Inferior parietal cortex (tissue), 1 donor: ENCODE data around the gene NAGS.
A peak's percentile ranks its signal among the peaks of the same experiment; 100 is the strongest.
"Not testable (repeated sequence)": the region's sequence is repeated elsewhere in the genome, so short reads cannot be mapped to it uniquely, and the experiment has no call there.

Experiments
- DNase-seq: peaks from one replicate; pipeline ENCODE4 v3.0.0-alpha.2; 2016; ENCODE audit errors: extremely low spot score

NAGS gene

DNA sequence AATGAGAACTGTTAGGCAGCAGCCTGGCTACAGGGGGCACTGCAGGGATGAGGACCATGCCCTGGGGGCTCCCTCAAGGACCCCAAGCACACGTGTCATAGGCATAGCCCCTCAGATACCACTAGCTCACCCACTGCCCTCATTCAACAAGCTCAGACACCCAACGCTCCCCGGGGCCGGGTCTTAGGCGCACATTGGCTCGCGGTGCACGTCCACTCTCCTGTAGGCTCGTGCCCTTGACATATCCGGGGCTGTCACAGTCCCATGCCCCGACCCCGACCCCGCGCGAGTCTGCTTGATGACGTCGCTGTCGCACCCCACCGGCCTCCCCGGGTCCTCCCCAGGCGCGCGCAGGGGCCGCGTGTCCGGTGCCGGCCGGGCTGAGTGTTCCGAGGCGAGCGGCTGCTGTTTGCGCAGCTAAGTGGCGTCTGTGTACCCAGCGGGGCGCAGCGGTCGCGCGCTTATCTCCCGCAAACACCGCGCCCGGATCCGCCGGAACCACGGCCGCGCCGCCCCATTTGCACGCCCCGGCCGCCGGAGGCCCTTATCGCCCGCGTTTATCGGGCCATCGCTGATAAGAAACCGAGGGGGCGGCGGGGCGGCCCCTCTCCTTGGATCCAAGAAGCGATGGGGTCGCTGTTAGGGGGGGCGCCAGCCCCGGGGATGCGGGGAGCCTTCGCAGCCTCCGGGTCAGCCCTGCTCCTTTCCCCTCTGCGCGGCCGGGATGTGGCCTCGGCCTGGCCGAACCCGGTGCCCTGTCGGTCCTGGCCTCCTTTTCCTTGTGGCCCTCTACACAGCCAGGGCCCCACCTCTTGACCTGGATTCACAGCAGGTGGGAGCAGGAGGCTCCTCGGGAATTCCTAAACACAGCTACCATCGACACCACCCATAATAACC is 20.7 kb upstream of the NAGS start:
- no peak for DNase-seq

DNA sequence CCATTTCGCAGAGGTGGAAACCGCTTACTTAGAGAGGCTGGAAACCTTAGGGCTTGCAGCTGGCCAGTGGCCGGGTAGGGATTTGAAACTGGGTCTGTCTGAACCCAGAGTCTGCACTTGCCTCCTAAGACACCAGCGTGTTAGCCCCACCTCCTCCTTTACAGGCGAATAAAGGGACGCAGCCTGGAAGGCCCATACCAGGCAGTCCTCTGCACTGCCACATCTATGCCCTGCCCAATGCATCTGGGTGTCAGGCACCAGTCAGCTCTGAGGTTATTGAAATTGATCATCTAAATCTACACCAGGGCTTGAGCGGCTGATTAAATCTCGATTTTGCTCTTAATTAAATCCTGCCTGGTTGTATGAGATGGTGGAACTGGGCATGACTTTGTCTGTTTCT is 19.9 kb upstream of the NAGS start:
- no peak for DNase-seq

DNA sequence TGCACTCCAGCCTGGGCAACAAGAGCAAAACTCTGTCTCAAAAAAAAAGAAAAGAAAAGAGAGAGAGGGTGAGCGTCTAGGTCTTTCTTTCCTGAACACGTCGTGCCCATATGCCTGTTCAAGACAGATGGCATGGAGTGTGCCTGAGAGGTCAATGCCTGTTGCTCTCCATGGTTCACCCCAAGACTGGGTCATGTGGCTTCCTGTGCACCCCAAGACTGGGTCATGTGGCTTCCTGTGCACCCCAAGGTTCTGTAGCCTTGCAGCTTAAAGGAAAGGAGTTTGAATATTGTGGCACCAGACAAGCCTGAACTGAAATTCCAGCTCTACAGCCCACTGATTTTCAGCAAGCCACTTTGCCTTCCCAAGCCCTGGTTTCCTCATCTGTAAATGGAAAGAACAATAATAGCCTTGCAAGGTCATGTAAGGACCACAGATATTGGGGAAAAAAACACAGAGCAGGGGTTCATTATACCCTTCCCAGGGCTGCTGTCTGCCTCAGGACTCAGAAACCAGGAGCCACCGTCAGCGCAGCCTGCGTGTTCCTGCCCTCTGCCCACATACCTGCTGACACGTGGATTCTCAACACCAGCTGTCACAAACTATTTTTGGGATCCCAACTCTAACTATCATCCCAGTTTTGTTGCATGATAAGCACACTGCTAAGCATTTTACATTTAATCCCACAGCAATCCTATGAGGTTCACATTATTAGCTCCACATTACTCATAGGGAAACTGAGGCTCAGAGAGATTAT is 18.0 kb upstream of the NAGS start:
- DNase-seq: peak; percentile 30

DNA sequence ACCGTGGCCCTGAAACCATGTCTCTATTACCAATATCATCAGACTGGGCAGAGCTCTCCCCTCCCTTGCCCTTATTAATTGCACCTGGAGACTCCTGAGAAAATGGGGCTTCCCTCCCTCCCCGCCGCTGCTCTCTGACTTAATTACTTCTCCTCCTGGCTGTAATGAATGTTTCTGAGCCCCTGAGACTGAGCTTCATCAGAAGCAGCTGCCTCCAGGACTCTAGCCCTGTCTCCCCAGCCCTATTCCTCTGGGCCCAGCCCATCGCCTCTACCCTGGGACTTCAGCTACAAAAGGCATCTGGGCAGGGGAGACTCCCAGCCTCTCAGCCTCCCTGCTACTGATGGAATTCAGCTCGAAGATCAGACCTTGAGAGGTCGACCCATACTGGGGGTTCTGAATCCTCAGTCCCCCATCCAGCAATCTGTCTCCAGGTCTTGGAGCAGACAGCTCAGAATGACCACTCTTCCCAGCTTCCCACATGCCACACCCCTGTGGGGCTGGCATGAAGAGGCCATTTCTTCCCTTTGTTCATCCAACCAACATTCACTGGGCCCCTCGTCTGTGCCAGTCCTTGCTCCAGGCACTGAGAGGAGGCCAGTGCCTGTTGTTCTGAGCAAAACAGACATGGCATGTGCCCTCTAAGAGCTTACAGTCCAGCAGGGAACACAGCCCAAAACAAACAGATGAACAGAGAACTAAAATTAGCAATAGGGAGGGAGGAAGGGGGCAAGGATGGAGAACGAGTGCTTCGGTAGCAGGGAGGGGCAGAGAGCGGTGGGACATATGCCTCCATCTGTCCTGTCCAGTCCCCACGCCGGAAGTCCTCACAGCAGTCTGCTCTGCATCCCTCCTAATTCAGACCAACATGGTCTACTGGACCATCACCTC is 17.0 kb upstream of the NAGS start:
- no peak for DNase-seq

DNA sequence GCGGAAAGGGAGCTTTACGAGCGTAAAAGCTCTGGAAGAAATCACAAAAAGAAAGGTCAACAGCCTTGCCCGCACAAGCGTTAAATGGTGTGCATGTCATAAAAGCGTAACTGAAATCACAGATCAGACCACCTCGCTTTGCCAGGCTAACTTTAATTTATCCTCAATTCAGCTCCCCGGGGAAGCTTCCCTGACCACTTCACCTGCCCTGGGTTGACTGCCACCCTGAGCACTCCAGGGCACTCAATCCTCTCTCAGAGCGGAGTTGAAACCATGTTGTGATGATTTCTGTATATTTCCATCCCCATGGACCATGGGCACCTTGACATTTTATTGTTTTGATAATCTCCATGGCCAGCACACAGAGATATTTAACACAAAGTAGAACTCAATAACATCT is 16.1 kb upstream of the NAGS start:
- DNase-seq: no peak

DNA sequence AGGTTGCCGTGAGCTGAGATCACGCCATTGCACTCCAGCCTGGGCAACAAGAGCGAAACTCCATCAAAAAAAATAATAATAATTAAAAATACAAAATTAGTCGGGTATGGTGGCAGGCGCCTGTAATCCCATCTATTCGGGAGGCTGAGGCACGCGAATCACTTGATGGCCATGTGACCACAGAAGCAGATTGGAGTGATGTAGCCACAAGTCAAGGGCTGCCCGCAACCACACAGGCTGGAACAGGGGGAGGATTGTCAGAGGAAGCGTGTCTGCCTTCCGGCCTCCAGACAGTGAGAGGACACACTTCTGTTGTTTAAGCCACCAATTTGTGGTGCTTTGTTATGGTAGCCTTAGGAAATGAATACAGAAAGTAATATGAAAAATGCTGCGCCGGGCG is 11.8 kb upstream of the NAGS start:
- DNase-seq: no peak

DNA sequence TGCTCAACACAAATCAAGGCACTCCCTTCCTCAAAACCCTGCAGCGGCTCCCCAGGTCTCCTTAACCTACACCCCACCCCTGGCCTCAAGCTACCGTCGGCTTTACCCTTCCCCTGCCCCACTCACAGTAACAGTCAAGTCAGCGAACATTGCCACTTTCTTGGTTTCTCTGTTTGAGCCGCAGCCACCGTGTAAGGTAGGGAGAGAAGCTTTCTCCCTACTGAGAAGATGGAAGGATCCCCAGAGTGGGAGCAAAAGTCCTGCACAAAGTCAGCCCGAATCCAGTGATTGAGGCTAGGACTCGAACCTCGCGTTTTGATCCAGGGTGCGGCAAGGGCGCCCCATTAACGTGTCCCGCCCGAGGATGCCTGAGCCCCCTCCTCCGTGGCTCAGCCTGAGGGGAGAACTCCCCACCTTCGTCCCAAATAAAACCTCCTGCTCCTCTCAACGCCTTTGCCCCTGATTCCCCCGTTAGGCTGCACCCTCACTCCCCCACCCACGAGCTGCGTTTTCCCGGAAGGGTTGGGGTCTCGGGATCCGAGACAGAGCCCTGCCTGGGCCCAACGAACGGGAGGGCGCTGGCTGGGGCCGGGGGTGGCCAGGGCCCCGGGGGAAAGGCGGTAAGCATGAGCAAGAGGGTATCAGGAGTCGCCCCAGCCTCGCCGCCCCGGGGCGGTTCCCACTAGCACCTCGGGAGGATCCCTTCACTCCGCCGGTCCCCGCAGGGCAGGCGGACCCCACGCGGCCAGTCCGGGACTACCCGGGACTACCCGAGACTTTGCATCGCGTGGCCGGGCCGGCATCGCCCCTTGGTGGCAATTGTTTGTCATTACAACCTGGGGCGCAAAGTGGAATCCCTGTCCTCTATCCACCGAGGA is 9.9 kb upstream of the NAGS start:
- DNase-seq: peak; percentile 74

DNA sequence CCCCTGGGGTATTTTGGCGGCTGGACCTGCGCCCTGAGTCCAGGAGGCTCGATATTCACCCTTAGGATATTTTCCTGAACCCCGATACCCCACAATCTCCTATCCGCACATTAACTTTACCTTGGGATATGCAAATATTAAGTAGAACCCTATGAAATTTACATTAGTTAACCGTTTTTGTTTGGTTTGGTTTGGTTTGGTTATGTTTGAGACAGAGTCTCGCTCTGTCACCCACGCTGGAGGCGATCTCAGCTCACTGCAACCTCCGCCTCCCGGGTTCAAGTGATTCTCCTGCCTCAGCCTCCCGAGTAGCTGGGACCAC is 9.3 kb upstream of the NAGS start:
- DNase-seq: no peak

DNA sequence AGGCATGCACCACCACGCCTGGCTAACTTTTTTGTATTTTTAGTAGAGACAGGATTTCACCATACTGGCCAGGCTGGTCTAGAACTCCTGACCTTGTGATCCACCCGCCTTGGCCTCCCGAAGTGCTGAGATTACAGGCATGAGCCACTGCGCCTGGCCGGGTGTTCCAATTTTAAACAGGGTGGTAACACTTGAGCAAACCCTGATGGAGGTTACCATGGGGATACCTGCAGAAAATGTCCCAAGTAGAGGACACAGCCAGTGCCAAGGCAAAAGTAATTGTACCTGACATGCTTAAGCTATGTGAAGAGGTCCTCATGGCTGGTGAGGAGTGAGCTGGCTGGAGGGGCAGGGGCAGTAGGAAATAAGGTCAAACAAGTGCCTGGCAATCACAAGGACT is 7.2 kb upstream of the NAGS start:
- DNase-seq: not testable (repeated sequence)

DNA sequence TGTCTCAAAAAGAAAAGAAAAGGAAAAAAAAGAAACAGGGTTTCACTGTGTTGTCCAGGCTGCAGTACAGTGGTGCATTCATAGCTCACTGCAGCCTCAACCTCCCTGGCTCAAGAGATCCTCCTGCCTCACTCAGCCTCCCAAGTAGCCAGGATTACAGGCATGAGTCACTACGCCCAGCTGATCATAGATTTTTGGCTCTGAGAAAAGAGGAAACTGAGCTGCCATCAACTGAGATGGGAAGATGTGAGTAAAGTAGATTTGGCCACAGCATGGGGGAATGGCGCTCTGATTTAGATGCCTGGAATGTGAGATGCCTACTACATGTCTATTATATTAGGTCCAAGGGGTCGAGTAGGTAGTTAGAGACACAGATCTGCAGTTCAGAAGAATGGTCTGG is 5.9 kb upstream of the NAGS start:
- no peak for DNase-seq

DNA sequence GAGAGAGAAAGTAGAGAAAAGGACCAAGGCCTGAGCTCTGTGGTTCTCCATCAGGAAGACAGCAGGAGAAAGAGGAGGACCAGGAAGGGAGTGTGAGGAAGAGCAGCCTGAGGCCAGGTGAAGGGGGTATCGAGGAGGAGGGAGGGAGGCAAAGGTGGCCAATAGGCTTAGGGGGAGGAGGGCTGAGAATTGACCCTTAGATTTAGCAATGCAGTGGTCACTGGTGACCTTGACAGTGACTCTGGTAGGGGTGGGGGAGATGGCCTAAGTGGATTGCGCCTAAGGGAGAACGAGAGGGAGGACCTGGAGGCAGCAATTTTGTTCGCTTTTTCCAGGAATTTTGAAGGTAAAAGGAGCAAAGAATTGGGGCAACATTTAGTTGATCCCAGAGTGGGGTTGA is 5.4 kb upstream of the NAGS start:
- DNase-seq: no peak

DNA sequence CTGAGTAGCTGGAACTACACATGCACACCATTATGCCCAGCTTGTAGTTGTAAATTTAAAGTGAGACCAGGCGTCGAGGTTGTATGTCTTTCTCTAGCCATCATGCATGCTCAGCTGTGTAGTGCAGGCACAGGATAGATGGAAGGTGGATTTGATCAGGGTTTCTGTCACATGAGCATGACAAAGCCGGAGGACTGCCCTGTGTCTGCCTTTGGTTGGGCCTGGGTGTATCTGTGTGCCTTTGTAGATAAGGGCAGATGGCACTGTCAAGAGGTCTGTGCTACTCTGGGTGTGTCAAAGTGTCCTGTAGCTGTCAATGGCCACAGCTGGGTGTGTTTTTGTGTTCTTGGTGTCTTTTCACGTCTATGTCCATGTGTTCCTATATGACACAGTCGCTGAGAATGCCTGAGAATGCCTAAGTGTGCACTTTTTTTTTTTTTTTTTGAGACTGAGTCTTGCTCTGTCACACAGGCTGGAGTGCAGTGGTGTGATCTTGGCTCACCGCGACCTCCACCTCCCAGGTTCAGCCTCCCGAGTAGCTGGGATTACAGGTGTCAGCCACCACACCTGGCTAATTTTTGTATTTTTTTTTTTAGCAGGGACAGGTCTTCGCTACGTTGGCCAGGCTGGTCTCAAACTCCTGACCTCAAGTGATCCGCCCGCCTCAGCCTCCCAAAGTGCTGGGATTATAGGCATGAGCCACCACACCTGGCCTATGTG is 4.1 kb upstream of the NAGS start:
- no peak for DNase-seq

DNA sequence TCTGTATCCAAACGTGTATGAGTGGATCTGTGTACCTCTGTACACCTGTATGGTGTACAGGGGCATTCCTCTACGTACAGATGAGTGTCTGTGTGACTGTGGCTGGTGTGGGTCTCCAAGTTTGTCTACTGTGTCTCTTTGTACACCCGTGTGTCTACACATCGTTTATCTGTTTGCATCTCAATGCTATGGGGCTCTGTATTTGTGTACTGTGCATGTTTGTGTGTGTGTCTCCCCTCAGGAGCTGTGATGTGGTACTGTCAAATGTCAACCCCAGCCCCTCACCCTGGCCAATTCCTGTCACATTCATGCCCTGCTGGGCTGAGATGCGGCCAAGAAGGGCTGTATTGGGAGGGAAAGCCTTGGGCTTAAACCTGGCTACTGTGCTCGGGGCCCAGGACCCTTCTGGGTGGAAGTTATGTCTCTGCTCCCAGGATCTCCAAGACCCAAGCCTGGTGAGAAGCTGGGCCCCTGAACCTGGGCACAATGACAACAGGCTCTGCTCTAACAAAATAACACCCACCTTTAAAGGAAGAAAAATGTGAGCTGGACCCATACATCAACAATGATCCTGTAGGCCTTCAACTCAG is 3.5 kb upstream of the NAGS start:
- no peak for DNase-seq

DNA sequence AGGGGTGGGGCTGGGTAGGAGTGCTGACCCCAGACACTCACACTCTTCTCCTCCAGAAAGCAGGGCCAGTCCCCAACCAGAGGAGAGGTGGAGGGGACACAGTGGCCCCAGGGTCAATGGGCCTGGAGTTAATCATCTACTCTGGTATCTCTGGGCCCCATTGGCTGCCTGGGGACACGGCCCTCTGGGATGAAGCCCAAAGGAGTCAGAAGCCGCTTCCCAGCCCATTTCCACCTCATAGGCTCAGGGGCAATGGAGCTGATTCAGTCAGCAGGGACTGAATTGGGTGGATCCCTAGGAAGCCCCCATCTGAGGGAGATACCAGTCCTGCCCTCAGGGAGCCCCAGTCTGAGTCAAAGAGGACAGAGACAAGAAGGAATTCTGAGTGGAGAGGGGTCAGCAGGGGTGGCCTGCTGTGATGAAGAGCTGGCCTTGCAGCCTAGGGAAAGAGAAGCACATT is 2.9 kb upstream of the NAGS start:
- no peak for DNase-seq

DNA sequence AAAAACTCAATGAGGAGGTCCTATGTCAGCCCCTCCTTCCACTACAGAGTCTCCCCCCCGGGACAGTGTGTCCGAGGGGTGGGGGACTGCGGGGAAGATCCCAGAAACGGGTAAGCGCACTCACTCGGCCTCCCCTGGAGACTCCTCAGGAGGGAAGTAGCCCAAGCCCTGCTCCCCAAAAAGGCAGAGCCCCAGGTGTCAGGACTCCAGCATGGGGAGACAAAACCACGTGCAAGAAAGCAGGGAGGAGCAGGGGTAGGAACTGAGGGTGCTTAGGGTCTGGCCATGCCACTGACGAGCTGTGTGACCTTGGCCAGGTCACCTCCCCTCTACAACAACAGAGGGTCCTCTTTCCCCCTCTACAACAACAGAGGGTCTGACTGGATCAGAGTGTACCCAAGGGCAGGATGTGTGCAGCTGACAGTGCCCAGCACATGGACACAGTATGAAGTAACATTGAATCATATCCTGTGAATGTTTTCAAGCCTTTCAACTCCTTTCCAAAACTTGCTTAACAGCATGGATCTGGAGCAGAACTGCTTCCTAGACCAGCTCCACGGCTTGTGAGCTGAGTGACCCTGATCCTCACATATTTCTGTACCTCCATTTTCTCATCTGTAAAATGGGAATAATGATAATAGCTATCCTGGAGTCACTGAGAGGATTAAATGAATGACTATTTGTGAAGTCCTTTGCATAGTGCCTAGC is 2.1 kb upstream of the NAGS start:
- DNase-seq: no peak

DNA sequence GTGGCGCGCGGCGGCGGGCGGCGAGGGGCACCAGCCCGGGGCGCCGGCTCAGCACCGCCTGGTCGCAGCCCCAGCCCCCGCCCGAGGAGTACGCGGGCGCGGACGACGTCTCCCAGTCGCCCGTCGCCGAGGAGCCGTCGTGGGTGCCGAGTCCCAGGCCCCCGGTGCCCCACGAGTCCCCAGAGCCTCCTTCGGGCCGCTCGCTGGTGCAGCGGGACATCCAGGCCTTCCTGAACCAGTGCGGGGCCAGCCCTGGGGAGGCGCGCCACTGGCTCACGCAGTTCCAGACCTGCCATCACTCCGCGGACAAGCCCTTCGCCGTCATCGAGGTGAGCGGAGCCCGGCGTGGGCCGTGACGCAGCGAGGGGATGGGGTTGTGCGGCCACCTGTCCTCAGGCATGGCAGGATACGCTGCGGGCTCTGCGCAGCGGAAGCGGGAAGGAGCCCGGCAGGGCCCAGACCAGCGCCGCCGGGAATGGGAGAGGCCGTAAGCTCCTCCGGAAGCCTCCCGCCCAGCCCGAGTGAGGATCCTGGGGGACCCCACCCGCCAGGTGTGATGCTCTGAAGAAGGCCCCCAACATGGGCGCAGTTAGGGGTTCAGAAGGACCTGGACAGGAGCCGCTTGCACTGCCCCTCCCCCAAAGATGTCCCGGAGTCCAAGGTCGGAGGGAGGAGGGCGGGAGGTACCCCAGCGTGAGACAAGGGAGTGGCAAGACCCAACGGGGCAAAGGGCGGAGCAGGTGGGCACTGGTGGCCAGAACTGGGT is 522 bp downstream of the NAGS start:
- no peak for DNase-seq

DNA sequence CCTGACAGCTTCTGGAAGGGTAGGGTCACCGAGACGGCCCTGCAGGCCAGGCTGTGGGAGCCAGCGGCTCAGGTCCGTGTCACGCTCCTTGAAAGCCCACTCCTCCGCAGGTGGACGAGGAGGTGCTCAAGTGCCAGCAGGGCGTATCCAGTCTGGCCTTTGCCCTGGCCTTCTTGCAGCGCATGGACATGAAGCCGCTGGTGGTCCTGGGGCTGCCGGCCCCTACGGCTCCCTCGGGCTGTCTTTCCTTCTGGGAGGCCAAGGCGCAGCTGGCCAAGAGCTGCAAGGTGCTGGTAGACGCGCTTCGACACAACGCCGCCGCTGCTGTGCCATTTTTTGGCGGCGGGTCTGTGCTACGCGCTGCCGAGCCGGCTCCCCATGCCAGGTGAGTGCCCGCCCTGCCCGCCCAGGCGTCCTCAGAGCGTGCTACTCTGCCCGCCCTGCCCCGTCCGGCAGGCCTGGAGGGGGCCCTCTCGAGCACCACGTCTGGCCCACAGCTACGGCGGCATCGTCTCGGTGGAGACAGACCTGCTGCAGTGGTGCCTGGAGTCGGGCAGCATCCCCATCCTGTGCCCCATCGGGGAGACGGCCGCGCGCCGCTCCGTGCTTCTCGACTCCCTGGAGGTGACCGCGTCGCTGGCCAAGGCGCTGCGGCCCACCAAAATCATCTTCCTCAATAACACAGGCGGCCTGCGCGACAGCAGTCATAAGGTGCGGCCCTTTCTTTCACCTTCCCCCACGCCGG is 1.3 kb downstream of the NAGS start:
- DNase-seq: no peak

DNA sequence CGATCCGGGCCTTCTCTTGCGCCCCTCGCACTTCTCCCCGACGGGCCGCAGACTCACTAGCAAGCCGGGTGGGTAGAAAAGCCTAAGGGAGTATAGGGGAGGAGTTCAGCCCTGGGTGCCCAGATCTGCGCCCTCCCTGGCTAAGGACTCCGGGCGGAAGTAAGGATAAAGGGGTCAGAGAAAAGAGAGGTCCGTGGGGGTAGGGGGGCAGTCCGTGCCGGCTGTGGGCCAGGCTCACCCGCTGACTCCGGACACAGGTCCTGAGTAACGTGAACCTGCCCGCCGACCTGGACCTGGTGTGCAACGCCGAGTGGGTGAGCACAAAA is 1.8 kb downstream of the NAGS start:
- DNase-seq: no peak
